Hematopoietic multipotent progenitor cell treated with erythropoietin and hydrocortisone succinate and interleukin-3 and kit ligand, for 4 days (in vitro differentiated cells): ENCODE results near the gene RND2.

Experiments
- DNase-seq: peaks from one replicate; pipeline ENCODE4 v3.0.0-alpha.2; 2015

RND2 gene

GRCh38 chr17:43079641-43080302 lies 54.7 kb downstream of the RND2 start:
- no peak for DNase-seq
